Amniotic epithelial cell (primary cell): ENCODE results near the gene LUZP2.
"Not testable (repeated sequence)": the region's sequence is repeated elsewhere in the genome, so short reads cannot be mapped to it uniquely, and the experiment has no call there.

Experiments used
- DNase-seq: peaks from one replicate; pipeline ENCODE4 v3.0.0-alpha.2; 2010; ENCODE audit warnings: low read depth

The LUZP2 gene

GRCh38 chr11:24820541-24820940 is 323.7 kb downstream of the LUZP2 start:
- DNase-seq, result no peak

DNA sequence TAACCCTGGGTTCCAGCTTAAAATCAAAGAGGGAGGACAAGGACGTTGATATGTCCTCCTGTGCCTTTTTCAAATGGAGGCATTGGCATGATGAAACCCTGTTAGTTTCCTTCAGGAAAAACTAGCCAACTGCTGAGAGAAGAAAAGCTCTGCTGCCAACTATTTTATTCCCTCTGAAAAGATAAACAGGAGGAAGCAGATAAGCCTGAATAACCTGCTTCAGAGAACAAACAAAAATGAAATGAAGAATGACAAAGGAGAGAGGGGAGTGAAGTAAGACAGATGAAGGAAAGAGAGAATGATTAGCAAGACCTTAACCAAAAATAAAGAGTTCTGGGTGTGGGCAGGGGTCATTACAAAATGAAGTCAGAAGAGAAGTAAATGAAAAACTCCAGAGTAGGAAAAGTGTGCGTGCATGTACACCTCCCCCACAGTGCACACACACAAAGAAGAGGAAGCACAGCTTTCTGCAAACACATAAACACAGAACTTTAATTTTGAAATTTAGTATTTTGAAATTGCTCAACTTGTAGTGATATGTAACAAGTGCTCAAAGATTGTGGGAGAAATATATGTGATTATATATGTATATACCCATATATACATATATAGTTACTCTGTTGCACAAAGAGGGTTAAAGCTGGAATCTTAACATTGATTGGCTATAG is 332.2 kb downstream of the LUZP2 start:
- DNase-seq, result no peak

DNA sequence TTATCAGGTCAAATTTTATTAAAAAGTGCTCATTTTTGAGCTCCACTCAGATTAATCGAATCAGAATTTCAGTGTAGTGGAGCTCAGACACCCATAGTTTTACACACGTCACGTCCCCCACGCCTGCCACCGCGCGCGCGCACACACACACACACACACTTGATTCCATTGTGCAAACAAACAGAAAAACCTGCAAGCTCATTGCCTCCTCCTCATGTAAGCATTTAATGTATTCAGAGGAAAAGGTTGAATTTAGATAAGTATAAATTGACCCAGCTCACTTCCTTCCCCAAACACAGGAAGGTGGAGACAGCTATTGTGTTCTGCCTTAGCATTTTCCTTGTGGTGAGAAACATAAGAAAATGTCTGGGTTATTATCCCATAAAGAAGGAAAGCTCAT is 336.7 kb downstream of the LUZP2 start:
- DNase-seq, result no peak

GRCh38 chr11:24837112-24837511 is 340.3 kb downstream of the LUZP2 start:
- DNase-seq, result no peak

GRCh38 chr11:24842308-24842707 is 345.5 kb downstream of the LUZP2 start:
- DNase-seq, result no peak

DNA sequence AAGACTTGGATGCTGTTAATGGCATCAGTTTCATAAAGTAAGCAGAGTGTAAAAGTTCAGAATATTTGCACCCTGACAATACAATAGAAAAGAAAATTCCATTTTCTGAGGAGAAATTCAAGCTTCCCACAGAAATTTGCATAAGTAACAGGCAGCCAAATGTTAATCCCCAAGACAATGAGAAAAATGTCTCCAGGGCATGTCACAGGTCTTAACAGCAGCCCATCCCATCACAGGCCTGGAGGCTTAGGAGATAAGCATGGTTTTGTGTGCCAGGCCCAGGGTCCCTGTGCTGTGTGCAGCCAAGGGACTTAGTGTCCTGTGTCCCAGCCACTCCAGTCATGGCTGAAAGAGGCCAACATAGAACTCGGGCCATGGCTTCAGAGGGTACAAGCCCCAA is 347.6 kb downstream of the LUZP2 start:
- DNase-seq, result no peak

DNA sequence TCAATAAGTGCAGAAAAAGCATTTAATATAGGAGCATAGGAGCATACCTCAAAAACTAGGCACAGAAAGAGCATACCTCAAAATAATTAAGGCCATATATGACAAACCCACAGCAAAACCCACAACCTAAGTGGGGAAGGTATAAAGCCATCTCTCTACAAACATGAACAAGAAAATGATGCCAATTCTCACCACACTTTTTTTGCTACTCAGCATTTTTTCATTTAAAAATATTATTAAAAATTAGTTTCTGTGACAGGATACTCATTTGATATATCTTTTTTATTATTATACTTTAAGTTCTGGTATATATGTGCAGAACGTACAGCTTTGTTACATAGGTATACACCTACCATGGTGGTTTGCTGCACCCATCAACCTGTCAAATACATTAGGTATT is 352.0 kb downstream of the LUZP2 start:
- DNase-seq, result no peak

DNA sequence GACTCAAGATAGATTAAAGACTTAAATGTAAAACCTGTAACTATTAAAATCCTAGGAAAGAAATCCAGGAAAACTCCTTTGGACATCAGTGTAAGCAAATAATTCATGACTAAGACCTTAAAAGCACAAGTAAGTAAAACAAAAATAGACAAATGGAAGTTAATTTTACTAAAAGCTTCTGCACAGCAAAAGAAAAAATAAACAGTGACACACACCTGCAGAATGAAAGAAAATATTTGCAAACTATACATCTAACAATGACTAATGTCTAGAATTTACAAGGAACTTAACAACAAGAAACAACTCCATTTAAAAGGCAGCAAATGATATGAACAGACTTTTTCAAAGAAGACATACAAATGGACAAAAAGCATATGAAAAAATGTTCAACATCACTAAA is 359.1 kb downstream of the LUZP2 start:
- no peak for DNase-seq

DNA sequence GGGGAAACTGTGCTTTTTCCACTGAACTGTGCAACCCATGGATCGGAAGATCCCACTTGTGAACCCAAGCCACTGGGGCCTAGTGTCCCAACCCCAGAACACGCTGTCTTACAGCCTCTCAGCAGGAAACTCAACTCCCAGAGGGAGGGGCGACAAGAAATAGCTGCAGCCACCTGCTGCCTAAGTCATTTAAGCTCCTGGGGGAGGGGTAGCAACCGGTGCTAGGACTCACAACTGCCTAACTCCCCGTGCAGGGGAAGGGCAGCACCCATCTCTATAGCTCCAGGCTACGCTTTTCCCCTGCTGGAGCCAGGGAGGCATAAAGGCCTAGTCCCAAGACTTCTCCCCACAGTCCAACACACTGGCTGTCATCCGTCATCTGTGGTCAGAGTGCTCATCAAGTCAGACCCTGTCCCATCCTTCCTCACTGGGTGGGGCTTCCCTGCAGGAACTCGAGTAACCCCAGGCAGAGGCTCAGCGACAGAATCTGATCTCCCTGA is 363.0 kb downstream of the LUZP2 start:
- no peak for DNase-seq

- DNase-seq, result no peak
Measured at GRCh38 chr11:24861440-24861839, 364.6 kb downstream of the LUZP2 start.

- no peak for DNase-seq
Measured at GRCh38 chr11:24866743-24867142, 369.9 kb downstream of the LUZP2 start.

GRCh38 chr11:24870048-24870447 is 373.2 kb downstream of the LUZP2 start:
- DNase-seq, result no peak

GRCh38 chr11:24872186-24872585 is 375.3 kb downstream of the LUZP2 start:
- no peak for DNase-seq

- no peak for DNase-seq
Measured at GRCh38 chr11:24872651-24873311, 375.9 kb downstream of the LUZP2 start.

DNA sequence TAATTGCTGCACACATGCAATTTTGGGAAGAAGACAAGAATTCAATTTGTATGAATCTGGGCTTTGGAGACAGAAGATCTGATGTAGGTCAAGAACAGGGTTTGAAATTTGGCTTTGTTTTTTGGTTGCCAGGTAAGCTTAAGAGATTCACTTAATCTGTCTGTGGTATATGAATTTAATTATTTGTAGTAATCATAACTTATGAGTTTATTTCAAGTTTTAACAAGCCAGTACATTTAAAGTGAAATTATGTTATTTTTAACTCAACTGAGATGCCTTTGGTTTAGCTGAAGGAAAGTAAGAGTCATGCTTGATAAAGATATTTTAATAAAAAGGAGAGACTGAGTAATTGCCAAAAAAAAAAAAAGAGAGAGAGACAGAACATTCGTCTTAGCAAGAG is 384.1 kb downstream of the LUZP2 start:
- no peak for DNase-seq

GRCh38 chr11:24885580-24886173 is 388.8 kb downstream of the LUZP2 start:
- DNase-seq, result no peak

- DNase-seq, result no peak
Measured at GRCh38 chr11:24886880-24887619, 390.2 kb downstream of the LUZP2 start.

- no peak for DNase-seq
Measured at GRCh38 chr11:24890426-24890825, 393.6 kb downstream of the LUZP2 start.

DNA sequence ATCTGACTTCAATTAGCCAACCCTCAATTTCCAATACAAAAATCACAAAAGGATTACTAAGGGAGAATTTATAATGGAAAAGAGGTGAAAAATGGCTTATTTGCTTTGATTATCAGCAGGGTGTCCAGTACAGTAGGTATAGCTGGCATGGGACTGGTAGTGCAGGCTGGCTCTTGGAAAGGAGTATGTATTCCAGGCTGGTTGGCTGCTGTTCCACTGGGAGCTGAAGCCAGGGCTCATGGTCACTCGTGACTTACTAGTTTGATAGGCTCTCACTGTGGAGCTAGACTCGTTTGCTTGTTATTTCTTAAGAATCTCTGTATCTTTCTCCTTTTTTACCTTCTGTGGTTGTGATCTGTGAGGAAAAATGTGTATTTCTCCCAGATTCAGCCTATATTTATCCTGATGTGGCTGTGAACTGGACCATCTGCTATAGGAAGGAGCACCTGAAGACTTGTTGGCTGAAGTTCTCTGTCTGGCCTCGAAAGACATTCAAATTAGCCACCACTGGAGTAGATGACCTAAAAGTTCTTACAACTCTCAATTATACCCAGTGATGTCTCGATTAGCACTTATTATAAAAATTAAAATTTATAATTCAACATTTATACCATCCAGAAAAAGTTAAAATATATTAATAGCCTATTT is 395.1 kb downstream of the LUZP2 start:
- DNase-seq, result not testable (repeated sequence)

- no peak for DNase-seq
Measured at GRCh38 chr11:24896118-24896835, 399.4 kb downstream of the LUZP2 start.

DNA sequence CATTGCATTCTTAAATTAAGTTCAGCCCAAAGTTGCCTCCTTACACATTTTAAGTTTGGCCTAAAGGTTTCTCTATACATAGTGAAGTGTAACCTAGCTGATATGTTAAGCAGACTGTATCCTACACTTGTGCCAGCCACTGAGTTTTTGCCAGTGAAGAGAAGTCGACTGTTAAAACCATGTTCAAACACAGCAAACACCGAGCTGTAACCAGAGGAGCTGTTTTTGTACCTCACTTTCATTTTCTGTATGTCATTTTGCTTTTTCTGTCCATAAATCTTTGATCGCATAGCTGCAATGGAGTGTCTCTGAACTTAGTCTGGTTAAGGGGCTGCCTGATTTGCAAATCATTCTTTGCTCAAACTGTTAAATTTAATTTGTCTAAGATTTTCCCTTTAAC is 403.7 kb downstream of the LUZP2 start:
- no peak for DNase-seq
